SW 1271 (cell line): ENCODE data around the gene FPGS.
"Not testable (repeated sequence)": the region's sequence is repeated elsewhere in the genome, so short reads cannot be mapped to it uniquely, and the experiment has no call there.

Experiments
- DNase-seq, 2 experiments: peaks; one replicate each; lab custom pipeline; 2025; lab: John Stamatoyannopoulos, UW

FPGS gene

GRCh38 chr9:127770905-127771569 is 31.6 kb upstream of the FPGS start:
- DNase-seq: peak; percentile 91 to 97

- no peak for DNase-seq
Observed at GRCh38 chr9:127771570-127772189, 31.0 kb upstream of the FPGS start.

- DNase-seq: no peak
Observed at GRCh38 chr9:127772603-127773002, 30.1 kb upstream of the FPGS start.

- DNase-seq: no peak
Observed at GRCh38 chr9:127773272-127773671, 29.4 kb upstream of the FPGS start.

GRCh38 chr9:127773981-127774380 is 28.7 kb upstream of the FPGS start:
- DNase-seq: no peak

- no peak for DNase-seq
Observed at GRCh38 chr9:127776195-127776923, 26.3 kb upstream of the FPGS start.

GRCh38 chr9:127776924-127777289 is 25.8 kb upstream of the FPGS start:
- DNase-seq: no peak

GRCh38 chr9:127777368-127777980 is 25.2 kb upstream of the FPGS start:
- DNase-seq: no peak

- no peak for DNase-seq
Observed at GRCh38 chr9:127778280-127779135, 24.2 kb upstream of the FPGS start, which contains the start of gene SH2D3C. SH2D3C (minus strand) TSS chr9:127778666; CDS start chr9:127778627, 39 bp downstream.

GRCh38 chr9:127779136-127779981 is 23.3 kb upstream of the FPGS start:
- no peak for DNase-seq

- no peak for DNase-seq
Observed at GRCh38 chr9:127780126-127780885, 22.4 kb upstream of the FPGS start.

- not testable (repeated sequence) for DNase-seq
Observed at GRCh38 chr9:127780909-127781308, 21.8 kb upstream of the FPGS start.

- no peak for DNase-seq
Observed at GRCh38 chr9:127781806-127782205, 20.9 kb upstream of the FPGS start.

GRCh38 chr9:127783111-127784008 is 19.3 kb upstream of the FPGS start:
- no peak for DNase-seq

GRCh38 chr9:127785023-127785932 is 17.4 kb upstream of the FPGS start:
- DNase-seq: peak; percentile 65 to 77

GRCh38 chr9:127785933-127786772 is 16.5 kb upstream of the FPGS start, which contains the start of gene CDK9:
CDK9 (plus strand) TSS chr9:127786034; CDS start chr9:127786149, 115 bp downstream.
- DNase-seq: peak; percentile 62 to 83

- DNase-seq: no peak
Observed at GRCh38 chr9:127786773-127787104, 15.9 kb upstream of the FPGS start.
